Left renal cortex interstitium (tissue), 4 donors: Measurements from ENCODE around the gene DSE. TPM values are rescaled to one million over a fixed set of nuclear protein-coding genes. Genes with fewer than 3 reads are reported as not detected.
A peak's percentile ranks its signal among the peaks of the same experiment; 100 is the strongest.

Experiments used
- DNase-seq, 4 donors: peaks; one replicate each; pipeline ENCODE4 v3.0.0-alpha.2; 2013; ENCODE audit warnings: low read depth in 4 of 4, low spot score in 2 of 4, missing footprints in 1 of 4
- polyA plus RNA-seq, 4 donors: library from polyadenylated mRNA; unstranded; fragments of 120-200 nt; gene quantifications; one replicate each; pipeline ENCODE4 v1.2.1, GENCODE V29; 2013; ENCODE audit not compliant: insufficient read length in 4 of 4

The DSE gene
- polyA plus RNA-seq, 4 donors, result 43.0 to 46.2 (median 43.7) TPM

DNA sequence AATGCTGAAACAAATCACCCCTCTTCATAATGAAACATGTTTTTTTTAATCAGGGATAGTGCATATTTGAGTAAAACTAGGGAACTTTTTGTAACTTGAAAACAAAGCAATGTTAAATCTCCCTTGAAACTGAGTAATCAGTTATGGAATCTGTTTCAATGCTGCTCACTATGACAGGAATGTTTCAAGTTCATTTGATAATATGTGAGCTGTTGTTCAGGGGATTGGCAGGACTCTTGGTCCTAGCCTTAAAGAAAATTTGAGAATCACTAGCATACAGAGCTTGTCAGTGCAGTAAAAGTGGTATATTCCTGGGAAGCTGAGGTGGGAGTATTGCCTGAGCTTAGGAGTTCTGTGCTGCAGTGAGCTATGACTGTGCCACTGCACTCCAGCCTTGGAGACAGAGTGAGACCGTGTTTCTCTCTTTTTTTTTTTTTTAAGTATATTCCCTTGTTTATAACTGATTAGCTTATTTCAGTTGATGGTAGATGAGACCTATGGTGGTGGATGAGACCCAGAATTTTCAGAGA is 68.8 kb downstream of the DSE start:
- DNase-seq, result no peak

DNA sequence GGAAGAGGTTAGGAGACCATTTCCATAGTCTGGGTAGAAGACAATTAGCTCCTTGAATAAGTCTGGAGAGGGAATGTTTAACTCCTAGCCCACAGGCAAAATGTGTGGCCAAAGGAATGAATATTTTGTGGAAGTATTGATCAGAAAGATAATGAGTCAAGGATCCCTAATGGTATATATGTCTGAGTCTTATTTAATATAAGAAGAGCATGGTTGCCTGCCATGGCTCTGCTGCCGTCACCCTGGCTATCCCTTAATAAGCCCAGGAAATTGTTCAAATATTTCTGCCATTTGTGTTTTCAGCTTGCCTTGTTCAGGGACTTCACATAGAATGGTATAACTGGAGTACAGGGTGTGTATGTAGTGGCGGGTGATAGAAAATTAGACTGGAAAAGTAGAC is 72.4 kb downstream of the DSE start:
- no peak for DNase-seq

DNA sequence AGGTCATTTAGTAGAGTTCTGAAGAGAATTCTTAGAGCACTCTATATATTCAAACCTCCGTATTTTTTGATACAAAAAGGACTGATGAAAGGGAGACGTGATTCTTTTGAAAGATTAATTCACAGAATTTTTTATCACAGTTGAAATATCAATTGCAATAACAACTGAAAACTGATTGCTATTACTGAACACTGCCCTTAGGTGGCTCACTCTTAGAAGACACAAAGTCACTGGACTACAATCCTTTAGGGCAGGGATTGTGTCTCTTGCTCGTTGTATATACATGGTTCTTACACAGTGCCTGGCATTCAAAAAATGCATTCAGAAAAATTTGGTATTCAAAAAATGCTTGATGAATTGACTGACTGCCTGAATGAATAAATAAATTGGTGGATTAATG is 73.3 kb downstream of the DSE start:
- no peak for DNase-seq

DNA sequence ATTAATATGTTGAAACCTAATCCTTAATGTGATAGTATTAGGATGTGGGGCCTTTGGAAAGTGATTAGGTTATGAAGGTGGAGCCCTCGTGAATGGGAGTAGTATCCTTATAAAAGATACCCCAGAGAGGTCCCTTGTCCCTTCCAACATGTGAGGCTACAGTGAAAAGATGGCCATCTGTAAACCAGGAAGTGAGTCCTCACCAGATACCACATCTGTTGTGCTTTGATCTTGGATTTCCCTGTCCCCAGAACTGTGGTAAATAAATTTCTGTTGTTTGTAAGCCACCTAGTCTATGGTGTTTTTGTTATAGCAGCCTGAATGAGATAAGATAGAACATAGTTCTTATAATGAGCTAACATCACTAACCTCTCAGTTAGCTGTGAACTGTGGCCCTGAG is 73.8 kb downstream of the DSE start:
- no peak for DNase-seq

DNA sequence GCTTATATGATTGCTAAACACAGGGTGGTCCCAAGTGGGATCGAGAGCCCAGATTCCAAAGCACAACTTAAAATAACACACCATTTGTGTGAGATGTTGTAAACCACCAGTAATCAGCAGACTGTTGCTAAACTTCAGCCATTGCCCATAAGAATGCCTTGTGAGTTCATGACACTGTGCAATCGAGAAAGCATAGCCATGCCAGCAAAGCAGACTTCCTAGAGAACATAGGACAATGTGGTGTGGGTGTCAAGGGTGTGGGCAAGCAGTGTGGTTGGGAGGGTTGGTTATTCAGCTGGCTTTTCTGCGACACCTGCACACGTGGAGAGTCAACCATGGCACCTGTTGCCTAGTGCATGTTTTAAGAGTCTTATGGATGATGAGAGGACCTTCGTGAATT is 74.4 kb downstream of the DSE start:
- no peak for DNase-seq

DNA sequence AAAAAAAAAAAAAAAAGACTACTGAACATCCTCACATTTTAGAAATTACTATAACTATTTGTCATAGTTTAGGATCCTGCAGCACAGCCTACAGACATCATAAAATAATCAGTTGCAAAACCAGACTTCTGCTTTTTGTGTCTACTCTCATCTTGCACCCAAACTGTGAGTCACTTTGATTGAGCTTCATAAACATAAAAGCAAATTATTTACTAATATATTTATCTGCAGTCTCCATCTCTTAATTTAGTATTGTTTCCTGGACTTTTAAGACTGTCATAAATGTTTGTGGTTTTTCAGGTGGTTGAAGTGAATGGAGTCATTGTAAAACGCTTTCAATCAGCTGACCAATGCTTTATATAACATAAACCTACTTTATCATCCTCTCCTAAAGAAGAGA is 75.7 kb downstream of the DSE start:
- no peak for DNase-seq

DNA sequence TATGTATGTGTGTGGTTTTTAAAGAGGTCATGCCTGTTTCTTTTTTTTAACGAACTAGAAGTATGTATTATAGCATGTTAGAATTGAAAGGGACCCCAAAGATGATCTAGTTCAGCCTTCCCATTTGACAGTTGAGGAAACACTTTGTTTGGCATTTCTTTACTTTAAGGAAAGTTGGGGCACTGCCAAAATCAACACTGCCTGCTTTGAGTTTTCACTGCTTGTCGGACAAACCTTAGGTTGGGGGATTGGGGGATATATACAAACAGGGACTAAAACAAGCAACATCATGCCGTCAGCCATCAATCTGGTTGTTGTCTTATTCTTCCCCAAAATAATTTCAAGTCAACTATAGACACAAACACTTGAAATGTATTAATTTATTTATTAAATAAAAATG is 76.3 kb downstream of the DSE start:
- no peak for DNase-seq

DNA sequence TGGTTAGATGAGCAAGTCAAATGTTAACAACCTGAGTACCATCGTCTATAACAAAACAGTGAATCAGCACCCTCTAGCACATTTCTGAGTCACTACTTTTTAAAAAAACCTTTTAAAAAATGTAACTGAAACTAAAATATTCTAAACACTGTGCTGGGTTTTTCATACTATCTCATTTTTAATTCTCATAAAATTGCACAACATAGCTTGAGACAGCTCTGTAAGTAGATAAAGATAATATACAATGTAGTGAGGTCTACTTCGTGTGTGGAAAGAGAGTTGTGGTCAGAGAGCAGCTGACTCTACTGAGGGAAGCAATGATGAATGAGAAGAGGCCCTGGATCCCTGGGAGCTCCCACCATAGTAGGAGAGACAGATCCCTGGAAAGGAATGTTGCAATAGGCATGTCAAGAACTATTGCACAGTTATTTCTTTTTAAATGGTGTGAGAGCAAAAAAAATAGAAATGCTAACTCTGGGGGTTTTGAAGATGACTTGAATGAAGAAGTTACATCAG is 76.8 kb downstream of the DSE start:
- DNase-seq, result no peak

DNA sequence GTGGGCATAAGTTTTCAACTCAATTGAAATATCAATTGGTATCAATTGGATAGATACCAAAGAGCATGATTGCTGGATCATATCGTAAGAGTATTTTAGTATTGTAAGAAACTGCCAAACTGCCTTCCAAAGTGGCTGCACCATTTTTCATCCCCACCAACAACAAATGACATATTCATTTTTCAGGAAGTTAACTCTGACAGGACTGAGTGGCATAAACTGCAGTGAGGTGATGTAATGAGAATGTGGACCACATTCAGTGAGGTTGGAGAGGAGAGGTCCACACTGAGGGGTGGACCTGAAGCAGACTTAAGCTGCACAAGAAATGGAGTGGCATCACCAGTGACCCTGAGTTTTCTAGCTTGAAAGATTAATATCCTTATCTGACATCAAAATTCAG is 78.8 kb downstream of the DSE start:
- no peak for DNase-seq

DNA sequence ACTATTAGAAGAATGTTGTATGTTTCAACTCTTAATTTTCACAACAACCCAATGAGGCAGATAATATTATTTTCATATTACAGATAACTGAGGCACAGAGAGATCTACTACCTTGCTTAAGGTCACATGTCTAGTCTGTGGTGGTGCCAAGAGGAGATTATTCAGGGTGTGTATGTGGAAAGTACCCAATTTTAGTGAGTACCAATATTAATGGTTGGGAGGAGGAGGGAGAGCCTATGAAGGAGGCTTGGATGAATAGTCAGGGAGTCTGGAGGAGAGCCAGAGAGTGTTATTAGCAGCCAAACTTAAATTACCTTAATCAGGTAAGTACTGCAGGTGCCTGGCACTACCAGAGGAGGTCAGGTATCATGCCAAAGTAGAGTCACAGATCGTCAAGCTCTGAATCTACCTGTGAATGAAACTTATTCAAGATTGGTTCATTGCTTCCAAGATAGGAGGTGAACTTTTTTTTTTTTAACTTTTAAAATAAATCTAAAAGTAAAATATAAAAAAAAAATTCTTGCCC is 79.5 kb downstream of the DSE start:
- no peak for DNase-seq

DNA sequence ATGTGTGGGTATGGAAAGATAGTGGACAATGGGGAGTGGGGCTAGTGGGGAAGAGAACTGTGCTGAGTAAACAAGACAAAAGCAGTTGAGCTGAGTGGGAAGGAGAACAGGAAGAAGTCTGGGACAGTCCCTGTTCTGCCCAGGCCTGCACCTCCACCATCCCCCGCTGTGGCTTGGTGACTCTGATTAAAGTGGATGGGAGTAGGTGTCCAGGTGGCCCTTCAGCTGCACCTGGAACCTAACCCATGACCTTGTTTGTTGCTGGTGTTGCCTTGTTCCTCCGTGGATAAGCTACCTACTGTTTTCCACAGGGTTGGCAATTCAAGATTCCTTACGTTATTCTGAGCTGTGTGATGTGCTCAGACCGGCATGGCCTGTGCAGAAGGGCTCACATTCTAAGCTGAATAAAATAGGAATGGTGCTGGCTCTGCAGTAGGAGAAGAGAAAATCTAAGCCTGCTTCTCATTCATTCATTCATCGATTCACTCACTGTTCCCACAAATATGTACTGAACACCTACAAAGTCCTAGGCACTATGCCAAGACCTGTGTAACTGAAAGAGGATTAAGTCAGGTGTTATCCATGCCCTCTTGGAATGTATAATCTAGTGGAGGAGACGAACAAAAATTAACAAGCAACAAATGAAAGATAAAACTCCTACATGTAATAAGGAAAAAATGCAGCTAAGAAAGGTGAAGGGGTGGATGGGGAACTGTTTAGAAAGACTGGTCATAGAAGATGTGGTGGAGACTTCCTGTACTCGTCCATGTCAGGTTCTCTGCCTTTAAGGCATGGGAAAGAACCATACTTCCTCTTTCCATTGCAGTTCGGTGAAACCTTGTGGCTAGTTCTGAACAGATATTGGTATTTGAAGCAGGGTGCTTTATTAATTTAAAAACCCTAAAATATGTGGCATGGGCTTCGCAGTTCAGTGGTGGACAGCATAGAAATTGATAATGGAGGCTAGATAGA is 80.3 kb downstream of the DSE start:
- DNase-seq, result no peak

DNA sequence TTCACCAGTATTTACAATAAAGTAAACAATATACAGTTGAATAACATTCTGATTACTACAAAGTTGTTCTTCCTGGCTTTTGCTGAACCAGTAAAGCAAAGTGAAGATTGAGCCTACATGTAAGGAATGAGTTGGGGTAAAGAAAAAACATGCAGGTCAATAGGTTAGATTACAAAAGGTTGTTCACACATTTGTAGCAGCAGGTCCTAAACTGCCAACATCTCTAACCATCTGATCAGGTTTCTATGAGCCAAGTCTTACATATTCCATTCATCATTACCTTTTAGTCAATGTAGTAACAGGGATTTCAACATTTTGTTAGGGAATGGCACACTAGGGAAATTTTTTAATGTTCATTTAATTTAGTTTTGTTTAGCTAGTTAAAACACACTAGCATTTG is 81.2 kb downstream of the DSE start:
- DNase-seq, result no peak

DNA sequence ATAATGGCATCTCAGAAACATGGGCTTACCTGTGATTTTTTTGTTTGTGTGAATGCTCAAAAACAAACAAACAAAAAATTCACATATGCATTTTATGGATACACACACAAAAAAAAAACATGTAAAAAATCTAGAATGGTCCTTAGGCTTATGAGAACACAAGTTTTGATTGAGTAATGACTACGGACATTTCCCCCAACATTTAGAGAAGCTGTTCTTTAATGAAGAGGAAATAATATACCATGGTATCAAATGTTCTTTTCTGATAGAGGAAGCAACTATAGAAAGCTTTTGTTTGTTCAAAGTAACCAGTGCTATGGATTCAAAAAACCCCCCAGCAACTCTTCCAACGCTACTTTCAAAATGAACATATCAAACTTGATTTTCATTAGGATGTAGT is 81.8 kb downstream of the DSE start:
- DNase-seq, result no peak

DNA sequence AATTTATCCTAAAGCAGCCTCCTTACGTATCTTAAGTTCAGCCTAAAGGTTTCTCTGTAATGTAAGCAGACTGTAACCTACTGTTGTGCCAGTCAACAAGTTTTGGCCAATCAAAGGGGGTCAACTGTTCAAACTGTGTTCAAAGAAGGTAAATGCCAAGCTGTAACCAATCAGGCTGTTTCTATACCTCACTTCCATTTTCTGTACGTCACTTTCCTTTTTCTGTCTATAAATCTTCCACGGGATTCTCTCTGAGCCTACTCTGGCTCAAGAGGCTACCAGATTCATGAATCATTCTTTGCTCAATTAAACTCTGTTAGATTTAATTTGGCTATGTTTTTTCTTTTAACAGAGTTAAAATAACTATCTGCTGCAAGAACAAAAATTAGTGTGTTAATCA is 85.4 kb downstream of the DSE start:
- no peak for DNase-seq

DNA sequence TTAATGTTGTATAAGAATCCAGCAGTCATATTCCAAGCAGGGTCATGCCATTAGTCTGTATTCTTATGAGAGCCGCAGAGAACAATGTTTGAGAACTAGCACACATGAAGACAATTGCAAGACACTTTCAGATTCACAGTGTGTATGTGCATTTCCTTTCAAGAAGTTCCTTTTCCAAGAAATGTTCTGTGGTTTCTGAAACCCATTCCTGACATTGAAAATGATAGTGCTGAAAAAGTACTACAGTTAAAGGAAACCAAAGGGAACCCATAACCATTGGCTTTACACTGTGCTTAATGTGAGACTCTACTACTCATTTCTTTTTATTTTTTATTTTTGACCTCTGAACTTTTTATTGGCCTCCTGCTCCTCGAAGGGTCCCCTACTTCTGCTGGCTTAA is 86.2 kb downstream of the DSE start:
- no peak for DNase-seq

DNA sequence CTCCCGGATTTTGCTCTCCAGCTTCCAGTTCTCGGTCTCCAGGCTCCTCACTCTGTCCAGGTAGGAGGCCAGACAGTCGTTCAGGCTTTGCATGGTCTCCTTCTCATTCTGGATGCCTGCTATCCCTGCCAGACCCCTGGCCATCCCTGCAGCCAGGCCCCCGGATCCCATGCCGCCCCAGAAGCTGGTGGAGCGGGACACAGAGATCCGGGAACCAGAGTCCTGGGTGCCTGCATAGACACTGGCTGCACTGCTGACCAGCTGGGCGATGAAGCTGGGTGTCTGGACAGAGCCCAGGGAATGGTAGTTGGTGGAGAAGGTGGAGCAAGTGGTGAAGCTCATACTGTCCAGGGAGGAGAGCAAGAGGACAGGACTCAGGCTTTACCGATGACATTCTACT is 87.5 kb downstream of the DSE start:
- no peak for DNase-seq

DNA sequence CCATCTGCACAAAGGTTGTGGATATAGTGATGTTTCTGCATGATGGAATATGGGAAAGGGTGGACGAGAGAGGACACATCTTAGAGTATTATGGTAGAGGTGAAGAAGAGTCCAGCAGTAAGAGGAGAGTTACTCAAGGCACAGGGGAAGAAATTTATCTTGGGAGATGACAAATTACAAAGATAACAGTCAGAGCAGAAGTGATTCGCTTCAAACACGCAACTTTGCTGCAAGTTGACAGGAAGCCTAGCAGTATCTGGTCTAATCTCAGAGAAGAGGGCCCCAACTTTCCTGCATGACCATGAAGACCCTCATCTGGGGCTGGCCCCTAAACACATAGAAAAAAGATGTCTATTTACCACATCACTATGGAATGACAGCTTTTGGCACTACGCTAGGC is 89.2 kb downstream of the DSE start:
- DNase-seq, result no peak

DNA sequence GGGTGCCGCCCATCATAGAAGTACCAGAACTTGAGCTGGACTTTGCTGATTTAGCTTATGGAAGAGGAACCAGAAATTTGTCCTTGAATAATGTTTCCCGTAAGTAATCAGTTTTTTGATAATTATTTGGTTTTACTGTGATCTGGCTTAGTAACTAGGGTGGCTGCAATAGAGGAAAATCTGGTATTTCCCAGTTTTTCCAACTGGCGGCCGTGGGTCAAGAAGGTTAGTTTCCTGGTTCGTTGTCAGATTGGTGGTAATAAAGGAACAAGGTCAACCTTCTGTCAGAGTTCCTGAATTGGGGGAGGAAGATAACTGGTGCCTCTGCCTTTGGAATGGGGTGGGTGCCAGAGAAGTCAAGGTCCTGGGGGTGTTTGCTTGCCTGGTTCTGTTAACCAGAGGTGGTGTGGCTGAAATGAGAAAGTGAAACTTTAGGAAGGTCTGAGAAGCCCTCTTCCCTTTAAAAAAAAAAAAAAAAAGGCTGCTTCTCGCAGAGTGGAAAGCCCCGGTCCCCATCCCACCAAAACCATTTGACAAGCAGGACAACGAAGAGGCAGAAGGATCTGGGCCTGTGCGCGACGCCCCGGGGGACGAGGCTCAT is 90.7 kb downstream of the DSE start, which contains the start of gene CALHM6:
TSS of gene CALHM6 (plus strand) at position 45 of the 601 bp plus-strand sequence. CDS start at position 600, 555 bp downstream.
- DNase-seq, result no peak

DNA sequence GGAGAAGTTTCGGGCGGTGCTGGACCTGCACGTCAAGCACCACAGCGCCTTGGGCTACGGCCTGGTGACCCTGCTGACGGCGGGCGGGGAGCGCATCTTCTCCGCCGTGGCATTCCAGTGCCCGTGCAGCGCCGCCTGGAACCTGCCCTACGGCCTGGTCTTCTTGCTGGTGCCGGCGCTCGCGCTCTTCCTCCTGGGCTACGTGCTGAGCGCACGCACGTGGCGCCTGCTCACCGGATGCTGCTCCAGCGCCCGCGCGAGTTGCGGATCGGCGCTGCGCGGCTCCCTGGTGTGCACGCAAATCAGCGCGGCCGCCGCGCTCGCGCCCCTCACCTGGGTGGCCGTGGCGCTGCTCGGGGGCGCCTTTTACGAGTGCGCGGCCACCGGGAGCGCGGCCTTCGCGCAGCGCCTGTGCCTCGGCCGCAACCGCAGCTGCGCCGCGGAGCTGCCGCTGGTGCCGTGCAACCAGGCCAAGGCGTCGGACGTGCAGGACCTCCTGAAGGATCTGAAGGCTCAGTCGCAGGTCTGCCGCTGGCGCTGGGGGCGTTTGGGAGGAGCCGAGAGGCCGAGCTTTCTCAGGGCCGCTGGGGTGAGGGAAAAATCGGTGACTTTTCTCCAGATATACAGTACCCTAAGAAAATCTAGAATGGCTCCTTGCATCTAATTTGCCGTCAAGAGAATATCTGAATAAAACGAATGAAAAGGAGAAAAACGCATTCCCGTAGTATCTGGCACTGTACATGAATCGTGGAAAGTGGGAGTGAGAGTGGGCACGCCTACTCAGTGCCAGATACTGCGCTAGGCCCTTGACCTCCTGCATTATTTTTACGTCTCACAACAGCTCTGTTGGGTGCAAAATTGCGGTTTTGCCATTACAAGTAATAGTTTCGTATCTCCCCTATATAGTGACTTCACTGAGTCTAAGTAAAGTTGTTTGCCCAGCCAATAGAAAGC is 91.5 kb downstream of the DSE start:
- DNase-seq, result peak in 3 of 4 donors; percentile 48 to 57 (median 48)

DNA sequence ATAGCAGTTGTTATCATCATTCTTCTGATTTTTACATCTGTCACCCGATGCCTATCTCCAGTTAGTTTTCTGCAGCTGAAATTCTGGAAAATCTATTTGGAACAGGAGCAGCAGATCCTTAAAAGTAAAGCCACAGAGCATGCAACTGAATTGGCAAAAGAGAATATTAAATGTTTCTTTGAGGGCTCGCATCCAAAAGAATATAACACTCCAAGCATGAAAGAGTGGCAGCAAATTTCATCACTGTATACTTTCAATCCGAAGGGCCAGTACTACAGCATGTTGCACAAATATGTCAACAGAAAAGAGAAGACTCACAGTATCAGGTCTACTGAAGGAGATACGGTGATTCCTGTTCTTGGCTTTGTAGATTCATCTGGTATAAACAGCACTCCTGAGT is 92.6 kb downstream of the DSE start:
- DNase-seq, result no peak
